GM21825 (cell line): ENCODE results near the gene SPAG8.

Source experiments
- ATAC-seq: cut with Tn5 transposase; IDR thresholded peaks from one replicate; pipeline ENCODE4 v1.9.1; 2021; ENCODE audit warnings: mild to moderate bottlenecking, moderate library complexity; ENCODE audit not compliant: unreplicated experiment

Gene SPAG8

GRCh38 chr9:35840881-35841644, 29.0 kb upstream of the SPAG8 start:
- ATAC-seq: no peak

GRCh38 chr9:35839926-35840325, 27.9 kb upstream of the SPAG8 start:
- ATAC-seq: no peak

GRCh38 chr9:35836595-35836994, 24.5 kb upstream of the SPAG8 start:
- ATAC-seq: no peak

- no peak for ATAC-seq
Measured at GRCh38 chr9:35835766-35836165, 23.7 kb upstream of the SPAG8 start.

- ATAC-seq: no peak
Measured at GRCh38 chr9:35835216-35835632, 23.2 kb upstream of the SPAG8 start.

GRCh38 chr9:35834260-35835215, 22.5 kb upstream of the SPAG8 start:
- no peak for ATAC-seq

- no peak for ATAC-seq
Measured at GRCh38 chr9:35832814-35833213, 20.8 kb upstream of the SPAG8 start.

GRCh38 chr9:35831040-35831439, 19.0 kb upstream of the SPAG8 start:
- no peak for ATAC-seq

GRCh38 chr9:35829764-35830096, 17.7 kb upstream of the SPAG8 start:
- no peak for ATAC-seq

- peak; percentile 67 for ATAC-seq
Measured at GRCh38 chr9:35829084-35829763, 17.2 kb upstream of the SPAG8 start, which contains the start of gene TMEM8B. Gene TMEM8B, plus strand, starts transcription at chr9:35829228. Its CDS starts 220 bp downstream, at chr9:35829448.

GRCh38 chr9:35828716-35829083, 16.6 kb upstream of the SPAG8 start, which contains the start of gene FAM221B:
Gene FAM221B, minus strand, starts transcription at chr9:35828732. Its CDS starts 2,571 bp downstream, at chr9:35826161.
- peak; percentile 7 for ATAC-seq

- ATAC-seq: no peak
Measured at GRCh38 chr9:35827486-35827885, 15.4 kb upstream of the SPAG8 start.

GRCh38 chr9:35826071-35826701, 14.1 kb upstream of the SPAG8 start:
- ATAC-seq: peak; percentile 40

GRCh38 chr9:35822926-35823325, 10.9 kb upstream of the SPAG8 start:
- no peak for ATAC-seq

GRCh38 chr9:35820076-35820475, 8.0 kb upstream of the SPAG8 start:
- no peak for ATAC-seq

GRCh38 chr9:35818341-35818740, 6.3 kb upstream of the SPAG8 start:
- ATAC-seq: no peak

GRCh38 chr9:35816708-35817107, 4.6 kb upstream of the SPAG8 start:
- ATAC-seq: no peak

- ATAC-seq: peak; percentile 68
Measured at GRCh38 chr9:35814841-35815543, 2.9 kb upstream of the SPAG8 start, which contains the start of gene HINT2. Gene HINT2, minus strand, starts transcription at chr9:35815042. Its CDS starts 63 bp downstream, at chr9:35814979.

GRCh38 chr9:35814106-35814840, 2.2 kb upstream of the SPAG8 start:
- ATAC-seq: peak; percentile 24
